Left lung (tissue), 10 donors: ENCODE results near the gene CLDN34. TPM values are rescaled to one million over a fixed set of nuclear protein-coding genes. Genes with fewer than 3 reads are reported as not detected.

ENCODE experiments used
- ATAC-seq: fragments of 200-7000 bp; cut with Tn5 transposase; one replicate; pipeline ENCODE4 v1.9.1; 2020; ENCODE audit warnings: moderate library complexity
- DNase-seq, 4 donors: peaks; one replicate each; pipeline ENCODE4 v3.0.0-alpha.2; 2013 to 2020
- H3K27ac ChIP-seq, 2 donors: fragments of 200-600 bp; sonication (generic) in 1 of 2; one replicate each; pipeline versions ENCODE4 v1.5.0 to v1.8.0; 2020 to 2021
- H3K27me3 ChIP-seq, 2 donors: fragments of 200-600 bp; sonication (generic) in 1 of 2; one replicate each; pipeline versions ENCODE4 v1.5.0 to v1.8.0; 2020 to 2021
- H3K36me3 ChIP-seq, 2 donors: fragments of 200-600 bp; sonication (generic) in 1 of 2; one replicate each; pipeline versions ENCODE4 v1.5.0 to v1.8.0; 2020 to 2021
- H3K4me1 ChIP-seq, 2 donors: fragments of 200-600 bp; one replicate each; pipeline ENCODE4 v1.8.0; 2021
- H3K4me3 ChIP-seq, 2 donors: fragments of 200-600 bp; sonication (generic) in 1 of 2; one replicate each; pipeline versions ENCODE4 v1.5.0 to v1.8.0; 2020 to 2021; ENCODE audit warnings: mild to moderate bottlenecking in 1 of 2
- H3K9me3 ChIP-seq, 2 donors: fragments of 200-600 bp; sonication (generic) in 1 of 2; one replicate each; pipeline versions ENCODE4 v1.5.0 to v1.8.0; 2020 to 2021
- CTCF ChIP-seq, 2 donors: fragments of 200-600 bp; sonication (generic) in 1 of 2; IDR thresholded peaks; one replicate each; pipeline versions ENCODE4 v1.5.0 to v1.8.0; 2021; ENCODE audit warnings: antibody characterized with exemption in 2 of 2
- intact Hi-C, 2 donors: fragments of 100-400 bp; cut with DNase I; formaldehyde crosslinking; loops; one replicate each; pipeline versions ENCODE4 v1.11.2 to v1.14.2; 2022
- polyA plus RNA-seq, 6 donors: library from polyadenylated mRNA; unstranded; fragments of 120-200 nt; gene quantifications; one replicate each; pipeline ENCODE4 v1.2.1, GENCODE V29; 2013; ENCODE audit not compliant: insufficient read length in 6 of 6
- total RNA-seq, 2 donors: library from RNA; stranded (reverse); fragmentation: NEBNext Ultra II Directional; extraction: Animal tissue kit (Norgen Biotek cat#: 25700); gene quantifications; one replicate each; pipeline ENCODE4 v1.2.1, GENCODE V29; 2021
- donor health status: DM: no; HTN: yes; CAD: no.
- donor health status: DM: no; HTN: no; CAD: no.

CLDN34 gene
- total and polyA plus RNA-seq, 8 donors: 0.17 to 0.41 (median 0.20) TPM; not detected in 3

GRCh38 chrX:9961750-9962149 is 5.4 kb upstream of the CLDN34 start:
- Histone ChIP-seq H3K9me3 (no peaks in the 10 kb centered on the region), H3K4me1 (no peaks in the 10 kb centered on the region), H3K36me3 (no peaks in the 10 kb centered on the region), H3K27ac (no peak overlapping the region), H3K27me3 (no peaks in the 10 kb centered on the region), H3K4me3 (no peak overlapping the region)
- intact Hi-C loops: no loop called here
- no peak for DNase-seq
- ATAC-seq: no peak
- TF ChIP-seq CTCF (IDR thresholded peaks at IDR 0.05): no peak

- Histone ChIP-seq H3K4me3 (no peak overlapping the region), H3K27ac (no peak overlapping the region), H3K27me3 (no peaks in the 10 kb centered on the region), H3K4me1 (no peaks in the 10 kb centered on the region), H3K36me3 (no peaks in the 10 kb centered on the region), H3K9me3 (no peaks in the 10 kb centered on the region)
- DNase-seq (no peak), ATAC-seq (no peak)
- intact Hi-C loops: no loop called here
- no peak for TF ChIP-seq CTCF (IDR thresholded peaks at IDR 0.05)
Measured at GRCh38 chrX:9977635-9978034, 10.5 kb downstream of the CLDN34 start.

GRCh38 chrX:9980401-9980800 is 13.2 kb downstream of the CLDN34 start:
- ATAC-seq: no peak
- no peak for TF ChIP-seq CTCF (IDR thresholded peaks at IDR 0.05)
- Histone ChIP-seq H3K4me3 (no peak overlapping the region), H3K27ac (peak overlapping the region in 1 of 2 donors; percentile 89), H3K36me3 (no peaks in the 10 kb centered on the region), H3K27me3 (no peaks in the 10 kb centered on the region), H3K9me3 (no peaks in the 10 kb centered on the region), H3K4me1 (no peaks in the 10 kb centered on the region)
- intact Hi-C loops: no loop called here
- no peak for DNase-seq

- no peaks in the 10 kb centered on the region for H3K9me3 ChIP-seq
- H3K36me3 ChIP-seq: no peaks in the 10 kb centered on the region
- ATAC-seq (no peak), DNase-seq (no peak)
- no peak for TF ChIP-seq CTCF (IDR thresholded peaks at IDR 0.05)
- no peak overlapping the region for H3K4me3 ChIP-seq
- H3K27me3 ChIP-seq: no peaks in the 10 kb centered on the region
- H3K4me1 ChIP-seq: no peaks in the 10 kb centered on the region
- intact Hi-C loops: no loop called here
- H3K27ac ChIP-seq: peak overlapping the region; percentile 26 to 89
Measured at GRCh38 chrX:9980927-9981326, 13.8 kb downstream of the CLDN34 start.

- ATAC-seq: no peak
- no peak for TF ChIP-seq CTCF (IDR thresholded peaks at IDR 0.05)
Measured at GRCh38 chrX:9983441-9983840, 16.3 kb downstream of the CLDN34 start.

More at GRCh38 chrX:9983441-9983840, 16.3 kb downstream of the CLDN34 start:
- H3K27ac ChIP-seq: peak overlapping the region in 1 of 2 donors; percentile 48
- H3K4me1 ChIP-seq: no peaks in the 10 kb centered on the region
- no peak overlapping the region for H3K4me3 ChIP-seq
- DNase-seq: no peak
- no peaks in the 10 kb centered on the region for H3K27me3 ChIP-seq
- intact Hi-C loops: no loop called here
- H3K36me3 ChIP-seq: no peaks in the 10 kb centered on the region
- H3K9me3 ChIP-seq: no peaks in the 10 kb centered on the region
